GM18508 (cell line): ENCODE measurements around the gene SNX27.

Experiments
- ATAC-seq: cut with Tn5 transposase; IDR thresholded peaks from one replicate; pipeline ENCODE4 v1.9.1; 2021; ENCODE audit warnings: moderate number of reproducible peaks; ENCODE audit not compliant: insufficient read depth, unreplicated experiment

The SNX27 gene

DNA sequence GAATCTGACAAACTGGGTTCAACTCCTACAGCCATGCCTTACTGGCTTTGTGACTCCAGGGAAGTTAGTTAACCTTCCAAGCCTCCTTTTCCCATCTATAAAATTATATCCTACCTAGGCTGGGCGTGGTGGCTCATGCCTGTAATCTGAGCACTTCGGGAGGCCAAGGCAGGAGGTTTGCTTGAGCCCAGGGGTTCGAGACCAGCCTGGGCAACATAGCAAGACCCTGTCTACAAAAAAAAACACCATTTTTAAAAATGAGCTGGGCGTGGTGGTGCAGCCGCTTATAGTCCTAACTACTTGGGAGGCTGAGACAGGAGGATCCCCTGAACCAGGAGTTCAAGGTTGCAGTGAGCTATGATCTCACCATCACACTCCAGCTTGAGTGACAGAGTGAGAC, 89.7 kb downstream of the SNX27 start:
- no peak for ATAC-seq

DNA sequence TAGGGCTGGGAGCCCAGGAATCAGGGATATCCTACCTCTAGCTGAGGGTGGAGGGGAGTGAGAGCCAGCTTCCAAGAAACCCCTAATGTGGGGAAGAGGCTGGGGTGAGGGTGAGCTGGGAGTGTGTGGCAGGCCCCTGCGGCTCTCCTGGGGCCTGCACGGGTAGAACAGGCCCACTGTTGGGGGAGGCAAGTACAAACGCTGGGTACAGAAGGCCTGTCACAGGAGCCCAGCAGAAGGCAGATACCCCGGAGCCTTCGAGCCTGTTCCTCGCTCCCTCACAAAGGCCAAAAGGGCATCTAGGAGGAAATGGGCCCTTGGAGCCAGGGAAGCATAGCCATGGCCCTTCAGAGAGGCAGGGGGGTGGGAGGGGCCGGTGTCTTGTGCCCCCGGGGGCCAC, 91.1 kb downstream of the SNX27 start:
- ATAC-seq = no peak

GRCh38 chr1:151703813-151704212, 92.0 kb downstream of the SNX27 start:
- no peak for ATAC-seq

DNA sequence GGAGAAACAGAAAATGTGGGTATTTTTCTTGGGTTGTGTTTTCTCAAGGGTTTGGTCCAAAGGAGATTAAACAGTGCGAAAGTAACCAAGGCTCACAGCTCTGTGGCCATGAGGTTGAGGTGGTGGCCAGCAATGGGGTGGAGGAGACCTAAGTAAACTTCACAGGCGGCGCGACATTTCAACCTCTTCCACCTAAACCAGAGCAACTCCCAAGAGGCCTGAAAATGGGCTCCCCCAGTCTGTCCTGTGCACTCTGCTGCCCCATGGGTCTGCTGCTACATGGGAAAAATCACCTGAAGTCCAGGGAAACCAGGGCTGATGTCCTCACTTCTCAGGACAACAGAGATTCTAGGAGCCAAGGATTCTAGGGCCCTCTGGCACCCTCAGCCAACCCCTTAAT, 92.4 kb downstream of the SNX27 start:
- ATAC-seq = no peak

GRCh38 chr1:151705146-151705545, 93.3 kb downstream of the SNX27 start:
- ATAC-seq = no peak

DNA sequence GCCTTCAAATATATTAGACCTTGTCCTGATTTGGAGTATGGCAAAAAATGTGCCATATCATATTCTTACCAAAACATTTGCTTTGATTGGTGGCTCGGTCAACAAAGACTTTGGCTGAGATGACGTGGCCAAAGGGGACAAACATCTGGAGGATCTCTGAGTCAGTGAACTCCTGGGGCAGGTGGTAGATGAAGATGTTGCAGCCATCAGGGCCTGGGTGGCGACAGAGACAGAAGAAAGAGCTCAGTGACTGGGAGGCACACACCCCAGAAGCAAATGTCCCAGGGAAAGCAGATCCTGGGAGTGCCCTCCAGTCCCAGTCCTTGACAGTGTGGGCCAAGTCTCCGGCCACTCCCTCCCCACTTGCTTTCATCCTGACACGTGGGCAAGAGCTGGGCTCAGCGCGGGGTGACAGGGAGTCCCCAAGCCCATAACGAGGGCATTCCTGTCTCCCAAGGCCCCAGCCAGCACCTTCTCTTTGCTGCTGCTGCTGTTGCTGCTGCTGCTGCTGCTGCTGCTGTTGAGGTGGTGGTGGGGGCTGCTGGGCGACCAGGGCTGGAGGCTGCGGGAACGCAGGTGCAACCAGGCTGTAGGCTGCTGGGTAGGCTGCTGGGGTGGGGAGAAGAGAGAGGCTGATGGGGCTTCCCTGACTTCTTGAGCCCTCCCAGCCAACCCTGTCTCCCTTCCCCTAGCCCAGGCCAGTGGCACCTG, 94.1 kb downstream of the SNX27 start:
- no peak for ATAC-seq

DNA sequence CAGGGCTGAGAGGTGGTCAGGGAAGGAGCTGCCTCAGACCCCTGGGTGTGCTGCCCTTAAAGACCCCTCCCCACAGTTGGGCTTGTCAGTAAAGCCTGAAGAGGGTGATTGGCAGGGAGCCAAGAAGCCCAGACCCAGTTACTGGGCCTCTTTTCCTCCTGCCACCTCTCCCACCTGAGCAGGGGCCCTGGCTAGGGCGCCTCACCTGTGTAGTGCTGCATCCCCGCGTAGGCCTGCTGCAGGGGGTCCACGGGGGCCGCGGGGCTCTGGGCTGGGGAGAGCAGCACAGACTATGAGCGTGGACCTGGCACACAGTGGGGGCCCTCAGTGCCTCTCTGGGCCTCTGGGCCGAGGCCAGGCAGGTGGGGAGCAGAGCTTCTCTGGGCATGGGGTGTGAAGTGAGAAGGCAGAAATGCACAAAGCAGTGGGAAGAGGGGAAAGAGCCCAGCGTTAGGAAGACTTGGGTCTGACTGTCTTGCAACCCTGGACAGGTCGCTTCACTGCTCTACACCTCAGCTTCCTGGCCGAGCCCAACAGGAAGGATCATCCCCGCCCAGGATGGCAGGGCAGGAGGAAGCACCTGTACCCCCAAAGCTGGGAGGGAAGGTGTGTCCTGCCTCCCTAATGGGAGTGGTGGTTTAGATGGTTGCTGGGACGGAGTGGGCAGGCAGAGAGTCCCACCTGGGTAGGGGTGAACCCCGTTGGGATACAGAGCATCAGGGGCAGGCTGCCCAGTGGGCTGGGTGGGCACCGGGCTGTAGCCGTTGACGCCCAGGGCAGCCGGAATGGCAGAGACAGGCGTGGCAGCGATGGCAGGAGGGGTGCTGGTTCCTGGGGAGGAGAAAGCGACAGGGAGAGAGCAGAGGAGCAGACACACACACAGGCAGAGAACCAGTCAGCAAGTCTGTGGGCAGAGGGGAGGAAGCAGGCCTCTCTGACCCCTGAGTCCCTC, 94.9 kb downstream of the SNX27 start:
- no peak for ATAC-seq

GRCh38 chr1:151707541-151708065, 95.8 kb downstream of the SNX27 start:
- no peak for ATAC-seq

DNA sequence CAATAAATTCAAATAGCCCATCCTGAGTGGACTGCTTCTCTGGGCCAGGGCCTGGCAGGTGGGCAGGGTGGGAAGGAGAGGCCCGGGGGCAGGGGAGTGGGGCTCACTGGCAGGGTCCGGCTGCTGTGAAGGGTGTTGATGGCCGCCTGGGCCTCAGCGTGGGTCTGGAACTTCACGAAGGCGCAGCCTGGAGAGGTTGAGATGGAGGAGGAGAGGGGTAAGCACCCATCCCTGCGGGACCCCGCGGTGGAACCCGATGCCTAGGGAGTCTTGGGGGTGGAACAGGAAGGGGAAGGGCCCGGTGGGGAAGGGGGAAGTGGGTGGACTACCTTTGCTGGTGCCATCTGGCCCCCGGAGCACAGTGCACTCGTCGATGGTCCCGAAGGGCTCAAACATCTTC, 97.0 kb downstream of the SNX27 start:
- no peak for ATAC-seq

DNA sequence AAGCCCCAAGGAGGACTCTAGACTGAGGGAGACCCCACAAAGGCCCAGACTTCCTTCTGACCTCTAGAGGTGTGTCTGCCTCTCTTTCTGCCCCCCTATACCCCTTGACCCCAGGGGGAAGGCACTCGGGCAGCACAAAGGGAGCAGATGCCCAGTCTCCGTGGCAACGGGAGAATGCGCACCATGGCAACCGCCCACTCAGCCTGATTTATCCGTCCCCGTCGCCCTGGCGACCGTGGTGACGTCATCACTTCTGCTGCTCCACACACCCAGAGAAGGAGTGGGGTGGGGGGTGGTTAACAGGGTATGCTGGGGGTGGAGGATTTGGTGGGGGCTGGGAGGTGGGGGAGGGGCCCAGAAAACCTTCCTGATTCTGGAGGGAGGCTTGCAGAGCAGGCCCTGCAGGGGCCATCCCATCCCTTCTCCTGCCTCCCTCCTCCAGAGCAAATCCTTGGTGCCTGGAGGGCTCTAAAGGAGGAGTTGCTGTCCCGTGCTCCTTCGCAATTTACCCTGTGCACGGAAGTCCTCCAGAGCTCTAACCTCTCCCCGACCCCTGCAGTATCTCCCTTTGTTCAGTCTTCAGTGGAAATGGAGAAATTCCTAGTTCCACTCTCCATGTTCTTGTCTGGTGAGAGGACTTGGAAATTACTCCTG, 98.5 kb downstream of the SNX27 start:
- no peak for ATAC-seq

GRCh38 chr1:151711044-151711800, 99.4 kb downstream of the SNX27 start:
- no peak for ATAC-seq

- ATAC-seq = no peak
Observed at GRCh38 chr1:151711951-151712350, 100.1 kb downstream of the SNX27 start.

- no peak for ATAC-seq
Observed at GRCh38 chr1:151713044-151713443, 101.2 kb downstream of the SNX27 start.

- ATAC-seq = no peak
Observed at GRCh38 chr1:151713874-151714273, 102.0 kb downstream of the SNX27 start.

DNA sequence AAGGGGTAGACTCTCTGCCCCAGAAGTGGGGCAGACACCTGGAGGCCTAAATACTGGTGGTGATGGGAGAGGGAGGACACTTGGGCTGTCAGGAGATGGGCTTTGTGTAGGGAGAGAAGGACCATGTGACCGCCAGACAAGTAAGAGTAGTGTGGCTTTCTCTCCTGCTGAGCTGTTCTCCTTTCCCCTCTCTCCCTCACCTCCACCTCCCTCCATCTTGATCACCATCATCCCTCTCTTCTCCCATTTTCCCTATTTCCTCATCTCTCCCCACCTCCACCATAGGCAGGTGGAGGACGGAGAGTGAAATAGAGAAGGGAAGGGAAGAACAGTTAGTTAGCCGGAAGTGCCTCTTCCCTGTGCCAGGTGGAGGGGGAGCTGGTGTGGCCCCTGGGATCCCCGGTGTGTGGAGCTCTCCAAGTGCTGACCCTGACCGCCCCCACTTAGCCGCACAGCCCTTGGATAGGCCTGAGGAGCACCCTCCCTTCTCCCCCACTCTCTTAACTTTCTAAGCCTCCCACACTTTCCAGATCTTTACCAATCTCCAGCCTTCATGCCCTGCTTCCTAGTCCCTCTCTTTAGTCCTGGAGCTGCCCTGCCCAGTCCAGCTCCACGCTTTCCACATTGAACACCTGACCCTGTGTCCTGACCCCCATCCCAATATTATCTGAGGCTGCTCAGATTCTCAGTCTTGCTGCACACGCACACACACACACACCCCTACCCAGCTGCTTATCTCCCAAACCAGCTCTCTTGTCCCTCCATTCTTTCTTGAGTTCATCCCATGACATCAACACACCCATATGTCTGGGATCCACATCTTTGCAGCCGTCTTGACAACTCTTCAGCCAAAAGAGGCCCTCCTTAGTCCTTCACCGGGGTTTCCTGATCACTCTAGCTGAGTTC, 103.2 kb downstream of the SNX27 start:
- no peak for ATAC-seq

DNA sequence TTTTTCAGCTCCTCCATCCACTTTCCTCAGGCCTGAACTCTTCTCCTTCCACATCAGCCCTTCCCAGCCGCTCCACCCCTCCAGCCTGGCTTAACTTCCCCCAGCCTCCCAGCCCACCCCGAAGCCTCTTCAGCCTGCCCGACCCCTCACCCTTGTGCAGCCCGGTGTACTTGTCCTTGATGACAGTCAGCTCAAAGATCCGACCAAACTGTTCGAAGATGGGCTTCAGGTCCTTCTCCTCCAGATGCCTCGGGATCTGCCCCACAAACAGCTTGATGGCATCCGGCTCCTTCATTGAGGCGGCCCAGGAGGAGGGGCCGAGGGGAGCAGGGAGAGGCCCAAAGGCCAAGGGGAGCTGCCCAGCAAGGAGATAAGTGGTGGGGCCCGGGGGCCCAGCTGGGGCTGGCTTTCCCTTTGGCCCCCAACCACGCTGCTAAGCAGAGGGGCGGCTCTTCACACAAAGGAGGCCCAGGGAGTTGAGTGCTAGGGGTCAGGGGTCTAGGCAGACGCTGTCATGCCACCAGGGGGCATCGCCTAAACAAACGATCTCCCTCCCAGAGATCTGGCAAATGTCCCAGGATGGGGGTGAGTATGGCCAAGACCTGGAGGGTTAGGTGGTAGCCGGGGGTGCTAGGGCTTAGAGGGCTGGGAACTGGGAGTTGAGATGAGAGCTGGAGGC, 104.0 kb downstream of the SNX27 start:
- ATAC-seq = no peak

DNA sequence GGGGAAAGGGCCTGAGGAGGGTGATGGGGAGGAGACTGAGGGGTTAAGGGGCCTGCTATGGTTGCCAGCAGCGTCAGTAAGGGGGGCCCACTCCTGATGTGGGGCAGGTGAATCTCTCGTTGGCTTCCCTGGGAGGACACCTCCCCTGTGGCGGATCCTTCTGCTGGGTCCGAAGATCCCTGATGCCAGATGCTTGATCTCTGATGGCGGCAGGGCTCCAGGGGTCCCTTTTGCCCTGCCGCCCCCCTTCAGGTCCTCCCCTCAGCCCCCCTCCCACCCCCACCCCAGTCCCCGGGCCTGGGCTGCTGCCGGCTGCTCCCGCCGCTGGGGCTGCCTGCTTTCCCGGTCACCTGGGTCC, 104.5 kb downstream of the SNX27 start:
- ATAC-seq = no peak

DNA sequence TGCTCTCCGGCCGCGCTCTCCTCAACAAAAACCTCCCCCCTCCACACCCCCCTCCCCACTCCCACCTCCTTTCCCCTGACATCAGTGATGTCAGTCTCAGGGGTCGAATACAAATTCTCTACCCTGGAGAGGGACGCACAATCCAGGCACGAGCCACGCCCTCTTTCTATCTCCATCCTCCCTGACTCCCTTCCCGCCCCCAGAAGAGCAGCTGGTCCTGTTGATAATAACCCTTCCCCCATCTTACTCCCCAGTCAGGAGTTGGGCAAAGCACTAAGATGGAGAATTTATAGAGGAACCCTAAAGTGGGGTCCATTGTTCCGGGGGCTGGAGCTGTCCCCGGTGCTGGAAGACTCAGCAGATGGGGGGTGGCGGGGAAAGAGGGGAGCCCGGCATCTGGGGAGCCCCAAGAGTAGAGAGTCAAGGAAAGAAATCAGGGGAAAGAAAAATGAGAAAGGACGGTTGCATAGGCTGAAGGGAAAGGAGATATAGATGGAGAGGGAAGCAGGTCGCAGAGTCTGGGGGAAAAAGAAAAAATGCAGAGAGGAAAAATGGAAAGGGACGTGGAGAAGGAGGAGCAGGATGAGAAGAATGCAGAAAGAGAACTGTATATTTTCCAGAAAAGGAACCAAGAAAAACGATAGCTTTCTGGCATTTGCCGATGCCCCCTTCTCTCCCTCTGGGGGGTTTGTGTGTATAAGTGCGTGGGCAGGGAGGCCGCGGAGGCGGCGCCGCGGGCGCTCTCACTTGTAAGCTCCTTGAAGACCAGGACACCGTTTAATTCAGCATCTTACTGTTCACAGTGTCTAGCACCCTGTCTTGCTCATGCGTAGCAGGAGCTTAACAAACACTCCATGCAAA, 105.2 kb downstream of the SNX27 start, which contains the start of gene CELF3:
TSS of gene CELF3 (minus strand) at position 33 of the 861 bp plus-strand sequence. CDS start 783 bp downstream, outside the sequence.
- no peak for ATAC-seq
